Measurements from ENCODE around the gene USP17L28.
"Not testable (repeated sequence)": the region's sequence is repeated elsewhere in the genome, so short reads cannot be mapped to it uniquely, and the experiment has no call there.

DNA sequence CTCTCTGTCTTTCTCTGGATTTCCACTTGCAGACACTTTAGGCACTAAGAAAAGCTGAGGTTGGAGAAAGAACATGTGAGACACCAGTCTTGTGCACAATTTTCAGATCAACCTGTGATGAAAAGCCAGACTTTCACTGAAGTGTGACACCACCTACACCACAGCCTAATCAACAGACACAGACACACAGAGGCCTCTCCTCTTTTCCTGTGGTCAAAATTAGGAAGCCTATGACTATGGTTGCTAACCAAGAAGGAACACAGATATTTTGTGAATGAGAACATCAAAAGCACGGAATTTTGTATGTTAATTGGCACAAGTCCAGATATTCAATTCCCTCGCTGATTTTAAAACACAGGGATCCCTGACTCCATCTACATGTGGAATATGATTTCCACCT, 40.3 kb downstream of the USP17L28 start:
- TF ChIP-seq, protein P1, sequence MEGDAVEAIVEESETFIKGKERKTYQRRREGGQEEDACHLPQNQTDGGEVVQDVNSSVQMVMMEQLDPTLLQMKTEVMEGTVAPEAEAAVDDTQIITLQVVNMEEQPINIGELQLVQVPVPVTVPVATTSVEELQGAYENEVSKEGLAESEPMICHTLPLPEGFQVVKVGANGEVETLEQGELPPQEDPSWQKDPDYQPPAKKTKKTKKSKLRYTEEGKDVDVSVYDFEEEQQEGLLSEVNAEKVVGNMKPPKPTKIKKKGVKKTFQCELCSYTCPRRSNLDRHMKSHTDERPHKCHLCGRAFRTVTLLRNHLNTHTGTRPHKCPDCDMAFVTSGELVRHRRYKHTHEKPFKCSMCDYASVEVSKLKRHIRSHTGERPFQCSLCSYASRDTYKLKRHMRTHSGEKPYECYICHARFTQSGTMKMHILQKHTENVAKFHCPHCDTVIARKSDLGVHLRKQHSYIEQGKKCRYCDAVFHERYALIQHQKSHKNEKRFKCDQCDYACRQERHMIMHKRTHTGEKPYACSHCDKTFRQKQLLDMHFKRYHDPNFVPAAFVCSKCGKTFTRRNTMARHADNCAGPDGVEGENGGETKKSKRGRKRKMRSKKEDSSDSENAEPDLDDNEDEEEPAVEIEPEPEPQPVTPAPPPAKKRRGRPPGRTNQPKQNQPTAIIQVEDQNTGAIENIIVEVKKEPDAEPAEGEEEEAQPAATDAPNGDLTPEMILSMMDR (conservative IDR thresholded peaks at IDR 0.05), result not testable (repeated sequence)
- TF ChIP-seq ZFX (IDR thresholded peaks at IDR 0.05), result not testable (repeated sequence)

Data from C4-2B (cell line).